GM10266 (cell line): ENCODE data around the gene ABCE1.

ENCODE experiments used
- DNase-seq: peaks from one replicate; pipeline ENCODE4 v3.0.0; 2012; ENCODE audit errors: extremely low spot score
- CTCF ChIP-seq: IDR thresholded peaks from 2 replicates; pipeline ENCODE4 v1.5.1; 2012; ENCODE audit warnings: mild to moderate bottlenecking, low read depth; ENCODE audit not compliant: control insufficient read depth, insufficient read depth; ENCODE audit errors: missing control alignments

ABCE1 gene

GRCh38 chr4:145177511-145177905 is 79.4 kb downstream of the ABCE1 start:
- no peak for TF ChIP-seq CTCF
- no peak for DNase-seq

GRCh38 chr4:145177906-145178538 is 79.9 kb downstream of the ABCE1 start:
- no peak for DNase-seq
- TF ChIP-seq CTCF = no peak

- no peak for TF ChIP-seq CTCF
- peak; percentile 31 for DNase-seq
These were observed 80.7 kb downstream of the ABCE1 start for GRCh38 chr4:145178740-145179280.
